ES-I3 (cell line): ENCODE results near the gene ING3.

Source experiments
- H3K36me3 ChIP-seq: 2 replicates; pipeline ENCODE4 v1.6.1; 2013; ENCODE audit warnings: mild to moderate bottlenecking, low read length, control low read depth, moderate library complexity; ENCODE audit not compliant: insufficient read depth
- H3K4me1 ChIP-seq: 2 replicates; pipeline ENCODE4 v1.6.1; 2013; ENCODE audit warnings: mild to moderate bottlenecking, control low read depth, low read length; ENCODE audit not compliant: insufficient read depth
- H3K9ac ChIP-seq: 2 replicates; pipeline ENCODE4 v1.6.1; 2013; ENCODE audit warnings: low read depth, mild to moderate bottlenecking, low read length, moderate library complexity
- H3K9me3 ChIP-seq: 2 replicates; pipeline ENCODE4 v1.6.1; 2013; ENCODE audit warnings: mild to moderate bottlenecking, low read length, moderate library complexity; ENCODE audit not compliant: control insufficient read depth, insufficient read depth

ING3 gene

DNA sequence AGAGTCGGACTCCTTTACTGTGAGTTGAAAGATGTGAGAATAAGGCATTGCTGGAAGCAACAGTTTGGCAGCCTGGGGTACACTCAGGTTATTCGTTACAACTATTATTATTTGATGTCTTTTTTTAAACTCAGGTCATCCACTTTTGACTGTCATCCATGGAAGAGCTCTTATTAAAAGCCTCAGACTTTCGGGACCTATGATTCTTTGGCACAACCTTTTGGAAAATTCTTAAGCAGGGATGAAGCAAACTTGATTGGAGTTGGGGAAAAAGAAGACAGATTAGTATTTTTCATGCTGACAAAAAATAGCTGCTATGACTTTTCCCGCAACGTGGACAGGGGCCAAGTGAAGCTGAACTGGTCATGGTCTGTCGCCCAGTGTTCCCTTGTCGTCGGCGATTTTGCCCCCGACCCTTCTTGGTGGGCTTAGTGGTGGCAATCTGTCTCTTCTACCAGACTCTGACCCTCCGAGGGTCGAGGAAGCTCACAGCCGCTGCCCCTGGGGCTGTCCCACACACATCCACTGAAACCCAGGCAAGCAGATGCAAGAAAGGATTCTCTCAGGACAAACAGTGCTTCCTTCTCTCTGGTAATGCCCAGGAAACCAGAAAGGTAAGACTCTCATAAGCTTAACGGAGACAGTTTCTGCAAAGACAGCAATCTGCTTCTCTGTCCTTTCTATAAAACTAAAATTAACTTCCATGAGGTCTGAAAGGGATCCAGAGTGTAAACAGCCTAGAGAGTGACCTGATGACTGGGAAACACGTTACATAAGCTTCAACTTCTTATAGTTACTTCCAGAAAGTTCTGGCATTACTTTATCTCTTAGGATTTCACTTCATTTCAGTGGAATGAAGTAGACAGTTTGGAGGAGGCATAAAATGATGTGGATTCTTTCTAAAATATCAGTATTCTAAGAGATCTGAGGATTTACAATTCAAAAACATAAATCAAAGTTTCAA lies 39.0 kb downstream of the ING3 start:
- Histone ChIP-seq H3K36me3 (no peaks in the 10 kb centered on the region), H3K9ac (no peak overlapping the region), H3K4me1 (peaks cover 5% of the 10 kb centered on the region; the same call in 1 of the 2 replicates), H3K9me3 (no peaks in the 10 kb centered on the region)

DNA sequence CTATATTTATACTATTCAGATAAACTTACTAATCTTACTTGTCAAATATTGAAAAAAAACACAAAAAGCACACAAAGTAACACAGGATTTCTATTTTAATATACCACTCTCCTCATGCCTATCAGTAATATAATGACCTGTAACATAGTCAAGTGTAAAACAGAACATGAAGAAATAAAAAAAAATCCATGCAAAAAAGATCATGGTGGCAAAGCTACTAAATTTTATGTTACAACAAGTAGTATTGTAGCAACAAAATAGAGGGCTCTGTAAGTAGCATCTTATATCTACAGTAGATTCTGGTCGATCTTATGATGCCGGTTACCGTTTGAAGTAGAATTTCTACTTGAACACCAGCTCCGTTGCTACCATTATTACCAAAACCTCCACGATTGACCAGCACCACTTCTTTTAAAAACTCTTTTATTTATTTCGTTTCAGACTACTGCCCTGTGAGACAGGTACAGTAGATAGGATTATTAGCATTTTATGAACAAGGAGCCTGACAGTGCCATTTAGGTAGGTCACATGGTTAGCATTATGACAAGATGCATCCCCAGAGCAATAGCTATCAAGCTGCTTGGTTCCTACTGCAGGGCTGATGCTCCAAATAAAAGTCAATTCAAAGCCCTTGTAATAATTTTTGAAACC lies 40.0 kb downstream of the ING3 start:
- Histone ChIP-seq H3K9ac (no peak overlapping the region), H3K4me1 (peaks cover 5% of the 10 kb centered on the region; the same call in 1 of the 2 replicates), H3K9me3 (no peaks in the 10 kb centered on the region), H3K36me3 (no peaks in the 10 kb centered on the region)

DNA sequence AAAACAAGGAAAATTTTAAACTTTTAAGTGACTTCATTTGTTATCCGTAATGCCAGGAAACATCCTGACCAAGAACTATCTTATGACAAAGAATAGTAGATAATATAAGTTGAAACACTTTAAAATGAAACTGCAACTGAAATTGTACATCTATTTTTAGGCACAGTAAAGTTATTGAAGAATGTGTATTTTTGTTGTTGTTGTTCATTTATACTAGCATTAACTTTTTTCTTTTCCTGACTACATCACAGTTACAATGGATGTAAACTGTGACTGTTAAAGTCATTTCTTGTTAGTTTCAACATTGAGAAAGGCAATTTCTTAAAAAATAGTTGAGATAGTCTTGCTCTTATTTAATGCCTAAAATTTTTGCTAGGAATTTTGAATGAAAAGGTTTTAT lies 40.6 kb downstream of the ING3 start:
- Histone ChIP-seq H3K36me3 (no peaks in the 10 kb centered on the region), H3K4me1 (peaks cover 5% of the 10 kb centered on the region; the same call in 1 of the 2 replicates), H3K9ac (no peak overlapping the region), H3K9me3 (no peaks in the 10 kb centered on the region)

DNA sequence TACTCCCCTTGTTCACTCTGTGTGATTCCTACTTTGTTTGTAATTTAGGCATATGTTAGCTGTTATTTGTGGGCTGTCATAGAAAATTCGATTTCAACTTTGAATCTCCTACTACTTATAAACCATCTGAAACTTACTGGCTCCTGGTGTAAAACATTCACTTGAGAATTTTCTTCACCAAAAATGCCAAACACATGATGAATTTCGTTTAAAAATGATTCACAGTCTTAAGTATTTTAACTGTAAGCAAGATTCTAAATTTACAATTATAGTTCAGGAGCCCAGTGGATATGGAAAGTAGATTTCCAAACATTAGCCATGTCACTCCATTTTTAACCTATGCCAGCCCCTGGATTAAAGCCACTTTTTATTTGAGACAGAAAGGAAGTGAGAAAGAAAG lies 41.0 kb downstream of the ING3 start:
- Histone ChIP-seq H3K36me3 (no peaks in the 10 kb centered on the region), H3K4me1 (peaks cover 5% of the 10 kb centered on the region; the same call in 1 of the 2 replicates), H3K9me3 (no peaks in the 10 kb centered on the region), H3K9ac (no peak overlapping the region)

DNA sequence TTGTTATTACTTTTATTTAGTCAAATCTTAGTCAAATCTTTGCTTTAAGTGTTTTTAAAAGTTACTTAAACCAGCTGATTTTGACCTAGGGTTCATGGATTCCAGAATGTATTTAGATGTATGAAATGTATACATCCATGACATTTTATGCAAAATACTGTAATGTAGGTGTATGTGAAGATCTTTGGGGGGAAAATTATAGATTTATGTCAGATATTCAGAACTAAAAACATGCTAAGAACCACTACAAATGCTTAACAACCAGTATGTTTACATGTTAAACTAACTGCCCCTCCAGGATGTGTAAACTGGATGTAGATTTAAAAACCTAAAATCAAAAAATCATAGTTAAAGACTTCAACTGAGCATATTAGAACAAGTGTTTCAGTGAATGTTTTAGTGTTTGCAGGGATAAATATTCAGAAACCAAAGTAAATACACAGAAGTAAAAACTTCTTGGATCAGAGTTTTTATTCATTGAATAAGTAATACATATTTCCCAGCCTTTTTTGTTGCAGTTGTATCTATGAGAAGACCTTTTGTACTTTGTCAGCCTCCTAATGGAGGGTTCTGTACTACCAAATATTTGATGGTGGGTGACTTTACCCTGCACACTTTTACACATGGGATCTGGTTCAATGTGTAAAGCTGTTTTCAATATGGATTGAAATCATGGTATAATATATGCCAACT lies 41.8 kb downstream of the ING3 start:
- peaks cover 5% of the 10 kb centered on the region; the same call in 1 of the 2 replicates for H3K4me1 ChIP-seq
- H3K36me3 ChIP-seq, result no peaks in the 10 kb centered on the region
- H3K9ac ChIP-seq, result no peak overlapping the region
- no peaks in the 10 kb centered on the region for H3K9me3 ChIP-seq

DNA sequence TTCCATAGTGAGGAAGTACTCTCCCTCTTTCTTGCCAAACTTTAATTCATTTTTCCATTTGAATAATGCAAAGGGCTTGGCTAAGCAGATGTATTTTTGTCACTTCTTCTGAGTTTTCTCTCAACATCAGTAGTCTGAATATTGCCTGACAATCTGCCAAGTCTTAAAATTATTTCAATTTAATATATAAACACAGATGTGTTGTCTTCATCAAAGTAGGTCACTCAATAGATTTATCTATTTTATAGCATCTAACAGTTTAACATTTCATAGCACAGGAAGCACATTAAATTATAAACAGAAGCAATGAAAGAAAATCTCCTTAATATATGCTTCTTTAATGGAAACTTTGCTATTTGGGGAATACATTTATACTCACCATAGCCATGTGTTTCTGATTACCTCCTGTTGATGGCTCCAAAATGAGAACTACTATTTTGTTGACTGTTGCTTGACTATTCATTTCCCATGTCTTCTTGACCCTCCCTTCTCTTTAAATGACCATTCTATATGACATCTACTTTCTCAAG lies 42.5 kb downstream of the ING3 start:
- Histone ChIP-seq H3K4me1 (peaks cover 3% of the 10 kb centered on the region; the same call in 1 of the 2 replicates), H3K9ac (no peak overlapping the region), H3K36me3 (no peaks in the 10 kb centered on the region), H3K9me3 (no peaks in the 10 kb centered on the region)

DNA sequence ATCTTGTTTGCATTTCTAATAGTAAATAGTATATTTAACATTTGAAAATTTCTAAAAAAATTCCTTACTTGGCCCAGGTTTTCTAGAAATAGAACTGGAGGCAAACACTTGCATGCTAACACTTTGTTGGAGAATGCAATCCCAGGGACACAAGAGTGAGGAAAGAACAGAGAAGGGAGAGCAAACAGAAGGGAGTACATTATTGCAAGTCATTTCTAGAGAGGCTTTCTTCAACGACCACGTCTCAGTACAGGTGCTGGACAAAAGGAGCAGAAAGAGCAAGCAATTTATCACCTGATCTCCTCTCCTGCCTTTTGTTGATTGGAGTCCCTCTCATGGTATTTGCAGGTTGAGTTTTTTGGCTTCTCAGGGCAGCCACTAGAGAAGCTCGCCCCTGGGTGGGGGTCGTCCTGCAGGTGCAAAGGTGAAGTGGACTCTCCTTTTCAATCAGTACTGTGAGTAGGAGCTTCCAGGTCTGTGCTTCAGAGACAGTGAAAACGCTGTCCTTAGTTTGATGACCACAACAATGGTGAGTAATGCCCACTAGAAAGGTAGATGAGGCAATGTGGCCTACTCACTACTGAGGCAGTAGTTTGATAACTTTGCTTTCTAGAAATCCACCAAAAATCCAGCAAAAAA lies 43.1 kb downstream of the ING3 start:
- Histone ChIP-seq H3K36me3 (no peaks in the 10 kb centered on the region), H3K4me1 (no peaks in the 10 kb centered on the region), H3K9me3 (no peaks in the 10 kb centered on the region), H3K9ac (no peak overlapping the region)

DNA sequence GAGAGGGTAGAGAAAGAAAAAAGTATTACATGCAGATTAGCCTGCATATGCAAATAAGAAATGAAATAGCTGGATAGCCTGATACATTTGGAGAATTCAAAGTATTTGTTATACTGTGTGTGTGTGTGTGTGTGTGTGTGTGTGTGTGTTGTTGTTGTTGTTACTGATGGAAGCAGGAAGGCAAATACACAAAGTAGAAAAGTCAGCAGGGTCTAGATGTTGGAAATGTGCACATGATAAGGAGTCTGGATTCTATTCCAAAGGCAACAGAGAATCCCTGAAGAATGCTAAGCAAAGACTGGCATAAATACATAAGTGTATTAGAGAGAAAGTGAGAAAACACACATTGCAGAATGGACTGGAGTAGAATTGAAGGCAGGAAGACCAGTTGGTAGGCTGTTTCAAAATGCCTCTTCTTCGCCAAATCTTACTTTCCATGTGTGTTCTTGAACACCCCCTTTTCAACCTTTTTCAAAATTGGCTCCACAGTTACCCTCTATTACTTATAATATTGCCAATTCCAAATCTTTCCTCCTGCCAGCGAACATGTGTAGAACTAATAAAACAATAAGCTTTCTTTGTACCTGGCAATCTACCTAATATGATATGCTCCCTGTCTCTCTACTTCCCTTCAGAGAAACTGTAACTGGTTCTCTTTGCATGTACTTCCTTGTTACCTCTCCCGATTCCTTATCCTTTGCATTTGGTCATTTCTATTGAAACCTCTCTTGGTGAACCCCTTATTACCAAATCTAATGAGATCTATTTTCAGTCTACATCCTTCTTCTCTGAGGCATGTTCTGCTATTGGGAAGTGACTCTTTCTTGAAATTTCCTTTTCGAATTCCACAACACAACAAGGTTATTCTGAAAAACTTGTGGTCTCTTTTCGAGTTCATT lies 44.2 kb downstream of the ING3 start:
- no peak overlapping the region for H3K9ac ChIP-seq
- no peaks in the 10 kb centered on the region for H3K36me3 ChIP-seq
- H3K4me1 ChIP-seq, result no peaks in the 10 kb centered on the region
- no peaks in the 10 kb centered on the region for H3K9me3 ChIP-seq

DNA sequence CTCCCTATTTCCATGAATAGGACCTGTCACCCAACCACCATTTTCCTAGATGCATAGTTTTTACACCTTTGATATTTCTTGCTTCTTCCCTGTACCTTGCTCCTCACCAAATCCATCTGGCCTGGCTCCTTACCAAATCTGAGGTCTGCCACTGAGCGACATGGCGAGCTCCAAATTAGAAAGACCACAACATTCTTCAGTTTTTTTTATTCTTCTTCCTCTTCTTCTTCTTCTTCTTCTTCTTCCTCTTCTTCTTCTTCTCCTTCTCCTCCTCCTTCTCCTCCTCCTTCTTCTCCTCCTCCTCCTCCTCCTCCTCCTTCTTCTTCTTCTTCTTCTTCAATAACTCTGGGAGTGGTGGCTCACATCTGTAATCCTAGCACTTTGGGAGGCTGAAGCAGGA lies 45.1 kb downstream of the ING3 start:
- Histone ChIP-seq H3K36me3 (no peaks in the 10 kb centered on the region), H3K4me1 (no peaks in the 10 kb centered on the region), H3K9me3 (no peaks in the 10 kb centered on the region), H3K9ac (no peak overlapping the region)

DNA sequence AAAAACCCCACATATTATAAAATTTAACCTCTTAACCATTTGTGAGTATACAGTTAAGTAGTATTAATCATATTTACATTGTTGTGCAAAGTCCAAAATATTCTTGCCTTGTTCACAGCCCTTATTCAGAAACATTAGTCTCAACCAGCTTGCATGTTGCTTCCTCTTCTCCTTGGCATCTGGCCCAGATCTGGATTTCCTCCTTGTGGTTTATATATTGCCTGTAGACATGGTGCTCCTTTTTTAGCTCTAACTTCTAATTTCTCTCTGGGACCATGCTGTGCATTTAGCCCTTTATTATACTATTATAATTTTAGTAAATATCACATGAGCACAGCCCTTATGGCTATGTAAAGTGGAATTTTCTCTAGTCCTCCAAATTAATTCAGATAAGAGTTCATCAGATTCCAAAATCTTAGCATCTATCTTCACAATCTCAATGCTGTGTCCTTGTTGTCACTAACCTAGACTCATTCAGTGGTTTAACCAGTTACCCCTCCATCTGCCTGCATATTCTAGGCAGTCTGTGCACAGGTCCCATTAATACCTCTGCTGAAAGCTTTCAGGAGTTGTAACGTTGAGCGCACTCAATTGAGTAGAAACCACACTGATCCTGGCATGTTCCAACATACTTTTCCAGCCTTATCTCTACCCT lies 45.9 kb downstream of the ING3 start:
- H3K9ac ChIP-seq, result no peak overlapping the region; the same call in 1 of the 2 replicates
- H3K9me3 ChIP-seq, result no peaks in the 10 kb centered on the region
- H3K4me1 ChIP-seq, result no peaks in the 10 kb centered on the region
- H3K36me3 ChIP-seq, result no peaks in the 10 kb centered on the region

DNA sequence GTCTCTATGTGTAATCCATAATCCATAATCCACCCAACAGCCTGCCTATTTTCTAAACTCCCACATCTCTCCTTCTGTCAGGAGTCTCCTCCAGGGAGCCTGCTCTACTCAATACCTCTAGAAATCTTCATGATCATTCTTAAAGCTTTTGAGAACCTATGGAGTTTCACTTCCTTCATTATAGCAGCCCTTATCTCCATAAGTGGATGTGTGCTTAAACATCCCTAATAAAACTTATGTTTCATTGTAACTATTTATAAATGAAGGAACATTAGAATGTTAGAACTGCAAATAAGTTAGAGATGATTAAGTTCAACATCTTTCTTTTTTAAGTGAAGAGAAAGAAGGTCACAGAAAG lies 46.4 kb downstream of the ING3 start:
- Histone ChIP-seq H3K4me1 (no peaks in the 10 kb centered on the region), H3K36me3 (no peaks in the 10 kb centered on the region), H3K9me3 (no peaks in the 10 kb centered on the region), H3K9ac (no peak overlapping the region; the same call in 1 of the 2 replicates)

DNA sequence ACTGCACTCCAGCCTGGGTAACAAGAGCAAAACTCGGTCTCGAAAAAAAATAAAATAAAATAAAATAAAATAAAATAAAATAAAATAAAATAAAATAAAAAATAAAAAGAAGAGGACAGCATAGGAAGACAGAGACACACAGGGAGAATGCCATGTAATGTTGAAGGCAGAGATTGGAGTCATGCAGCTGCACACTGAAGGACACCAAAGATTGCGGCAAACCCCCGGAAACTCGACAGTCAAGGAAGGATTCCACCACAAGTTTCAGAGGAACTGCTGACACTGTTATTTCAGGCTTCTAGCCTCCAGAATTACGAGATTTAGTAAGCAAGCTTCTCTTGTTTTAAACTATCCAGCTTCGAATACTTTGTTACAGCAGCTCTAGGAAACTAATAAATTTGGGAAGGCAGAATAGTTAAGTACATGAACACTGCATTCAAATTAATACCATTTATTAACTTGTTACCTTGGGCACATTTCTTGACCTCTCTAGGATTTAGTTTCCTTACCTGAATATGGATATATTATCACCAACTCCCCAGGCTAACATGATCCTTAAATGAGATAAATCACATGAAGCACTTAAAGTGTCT lies 47.4 kb downstream of the ING3 start:
- no peak overlapping the region for H3K9ac ChIP-seq
- no peaks in the 10 kb centered on the region for H3K9me3 ChIP-seq
- peaks cover under 1% of the 10 kb centered on the region; the same call in 1 of the 2 replicates for H3K4me1 ChIP-seq
- H3K36me3 ChIP-seq, result no peaks in the 10 kb centered on the region
